Activated effector memory CD4-positive, alpha-beta T cell treated with Interleukin-2 at 50 U/mL for 16 hours (primary cell): Measurements from ENCODE around the gene ZNF345.

ENCODE experiments used
- DNase-seq: peaks from one replicate; pipeline ENCODE4 v3.0.0-alpha.2; 2020

ZNF345 gene

GRCh38 chr19:36918090-36918489, 67.4 kb downstream of the ZNF345 start:
- no peak for DNase-seq
